GM23338 (cell line): Measurements from ENCODE around the gene MADCAM1. TPM values are rescaled to one million over a fixed set of nuclear protein-coding genes. Genes with fewer than 3 reads are reported as not detected.

ENCODE experiments used
- ATAC-seq: fragments of 200-7000 bp; cut with Tn5 transposase; 3 replicates; pipeline ENCODE4 v1.9.1; 2020
- DNase-seq: peaks from one replicate; pipeline ENCODE4 v3.0.0-alpha.2; 2015; ENCODE audit warnings: low spot score
- H2AFZ ChIP-seq: fragments of 200-600 bp; sonication (generic); 2 replicates; pipeline ENCODE4 v1.8.0; 2016; ENCODE audit warnings: antibody characterized with exemption, mild to moderate bottlenecking, moderate library complexity
- H3F3A ChIP-seq: fragments of 200-600 bp; sonication (generic); replicated peaks from 2 replicates; pipeline ENCODE4 v1.8.0; 2017; ENCODE audit warnings: antibody characterized with exemption, mixed run types, low read depth
- H3K27ac ChIP-seq: fragments of 200-600 bp; sonication (generic); 2 replicates; pipeline ENCODE4 v1.6.1; 2016; ENCODE audit warnings: low read depth
- H3K27me3 ChIP-seq: fragments of 200-600 bp; sonication (generic); 2 replicates; pipeline ENCODE4 v1.8.0; 2016; ENCODE audit warnings: mild to moderate bottlenecking, mixed run types, moderate library complexity; ENCODE audit not compliant: insufficient read depth
- H3K36me3 ChIP-seq: fragments of 200-600 bp; sonication (generic); 2 replicates; pipeline ENCODE4 v1.8.0; 2016; ENCODE audit warnings: mild to moderate bottlenecking; ENCODE audit not compliant: insufficient read depth
- H3K4me1 ChIP-seq: fragments of 200-600 bp; sonication (generic); 2 replicates; pipeline ENCODE4 v1.8.0; 2016; ENCODE audit warnings: mild to moderate bottlenecking, moderate library complexity; ENCODE audit not compliant: insufficient read depth
- H3K4me2 ChIP-seq: fragments of 200-600 bp; sonication (generic); 2 replicates; pipeline ENCODE4 v1.7.1; 2017; ENCODE audit warnings: mixed run types
- H3K4me3 ChIP-seq: fragments of 200-600 bp; sonication (generic); 2 replicates; pipeline ENCODE4 v1.6.1; 2016; ENCODE audit warnings: mixed run types
- H3K79me2 ChIP-seq: fragments of 200-600 bp; sonication (generic); replicated peaks from 2 replicates; pipeline ENCODE4 v1.8.0; 2017; ENCODE audit warnings: mild to moderate bottlenecking; ENCODE audit not compliant: insufficient read depth
- H3K9me2 ChIP-seq: fragments of 200-600 bp; sonication (generic); 2 replicates; pipeline ENCODE4 v1.8.0; 2017; ENCODE audit not compliant: insufficient read depth
- H4K20me1 ChIP-seq: fragments of 200-600 bp; sonication (generic); replicated peaks from 2 replicates; pipeline ENCODE4 v1.8.0; 2017; ENCODE audit warnings: mild to moderate bottlenecking; ENCODE audit not compliant: insufficient read depth
- H3K27ac Mint-ChIP-seq: 2 replicates; pipeline ENCODE4 v1.8.0; 2020; ENCODE audit warnings: inconsistent platforms, mild to moderate bottlenecking, moderate library complexity, mixed read lengths
- H3K27me3 Mint-ChIP-seq: 3 replicates; pipeline ENCODE4 v1.8.0; 2022; ENCODE audit warnings: low read depth, mild to moderate bottlenecking, moderate library complexity, mixed read lengths, inconsistent platforms; ENCODE audit not compliant: insufficient read depth, poor library complexity
- H3K36me3 Mint-ChIP-seq: 3 replicates; pipeline ENCODE4 v1.8.0; 2021; ENCODE audit warnings: low read depth, mild to moderate bottlenecking, inconsistent platforms, moderate library complexity, mixed read lengths
- H3K4me1 Mint-ChIP-seq: 3 replicates; pipeline ENCODE4 v1.8.0; 2020; ENCODE audit warnings: mild to moderate bottlenecking, inconsistent platforms, mixed read lengths
- H3K4me3 Mint-ChIP-seq: 3 replicates; pipeline ENCODE4 v1.8.0; 2021; ENCODE audit warnings: moderate library complexity, mild to moderate bottlenecking, inconsistent platforms, mixed read lengths
- H3K9me3 Mint-ChIP-seq: 3 replicates; pipeline ENCODE4 v1.8.0; 2020; ENCODE audit warnings: moderate library complexity, mild to moderate bottlenecking, inconsistent platforms, mixed read lengths
- CREB1 ChIP-seq: fragments of 250-450 bp; sonication (Bioruptor Pico); IDR thresholded peaks from 2 replicates; pipeline ENCODE4 v1.5.0; 2020; ENCODE audit warnings: low read depth, mild to moderate bottlenecking, moderate library complexity
- EZH2 ChIP-seq: fragments of 200-600 bp; sonication (generic); IDR thresholded peaks from one replicate; pipeline ENCODE4 v1.8.0; 2017; ENCODE audit warnings: antibody characterized with exemption, mild to moderate bottlenecking, low read depth; ENCODE audit not compliant: unreplicated experiment
- EZH2phosphoT487 ChIP-seq: fragments of 200-600 bp; sonication (generic); IDR thresholded peaks from one replicate; pipeline ENCODE4 v1.8.1; 2018; ENCODE audit warnings: antibody characterized with exemption; ENCODE audit not compliant: unreplicated experiment
- JUNB ChIP-seq: IDR thresholded peaks from one replicate; pipeline ENCODE4 v1.6.1; 2016; ENCODE audit warnings: antibody characterized with exemption; ENCODE audit not compliant: unreplicated experiment
- NANOG ChIP-seq: IDR thresholded peaks from 2 replicates; pipeline ENCODE4 v1.6.1; 2016; ENCODE audit warnings: antibody characterized with exemption, borderline replicate concordance
- POLR2AphosphoS5 ChIP-seq: IDR thresholded peaks from 2 replicates; pipeline ENCODE4 v1.6.1; 2016; ENCODE audit warnings: antibody characterized with exemption, low read depth
- STAT1 ChIP-seq: IDR thresholded peaks from one replicate; pipeline ENCODE4 v1.6.1; 2016; ENCODE audit warnings: antibody characterized with exemption; ENCODE audit not compliant: unreplicated experiment
- ZNF114 ChIP-seq: fragments of 250-450 bp; sonication (Bioruptor Pico); IDR thresholded peaks from 2 replicates; pipeline ENCODE4 v1.5.0; 2020; ENCODE audit warnings: mild to moderate bottlenecking, moderate library complexity
- ZNF331 ChIP-seq: fragments of 250-450 bp; sonication (Bioruptor Pico); IDR thresholded peaks from 2 replicates; pipeline ENCODE4 v1.5.0; 2020; ENCODE audit warnings: low read depth, mild to moderate bottlenecking, moderate library complexity
- polyA plus RNA-seq: library from polyadenylated mRNA; unstranded; fragments of >200 nt; fragmentation: Nextera tagmentation; extraction: Ambion mirVana; gene quantifications from 2 replicates; pipeline ENCODE4 v1.2.1, GENCODE V29; 2016
- total RNA-seq: library from RNA; depleted of rRNA; stranded (reverse); fragments of >200 nt; shearing (Covaris generic); gene quantifications from 2 replicates; pipeline ENCODE4 v1.2.3, GENCODE V29; 2014
- TF ChIP-seq, protein P1 (sequence below): IDR thresholded peaks from one replicate; pipeline ENCODE4 v1.6.1; 2018; ENCODE audit warnings: antibody characterized with exemption; ENCODE audit not compliant: unreplicated experiment
- TF ChIP-seq, protein P2 (sequence below): IDR thresholded peaks from 2 replicates; pipeline ENCODE4 v1.6.1; 2016; ENCODE audit warnings: antibody characterized with exemption
- TF ChIP-seq, protein P3 (sequence below): fragments of 250-450 bp; sonication (Bioruptor Pico); IDR thresholded peaks from 2 replicates; pipeline ENCODE4 v1.5.0; 2020; ENCODE audit warnings: mild to moderate bottlenecking, moderate library complexity
- TF ChIP-seq, protein P4 (sequence below), 2 experiments: fragments of 200-600 bp in 1 of 2; sonication (generic) in 1 of 2; conservative IDR thresholded peaks; 2 replicates each; pipeline versions ENCODE4 v1.5.1 to v1.6.1; 2016 to 2017; ENCODE audit warnings: antibody characterized with exemption in 2 of 2, low read depth in 2 of 2, mild to moderate bottlenecking in 2 of 2, moderate library complexity in 1 of 2

The MADCAM1 gene
- total and polyA plus RNA-seq, 2 experiments from 2014 or later: 2.1 to 2.5 TPM

DNA sequence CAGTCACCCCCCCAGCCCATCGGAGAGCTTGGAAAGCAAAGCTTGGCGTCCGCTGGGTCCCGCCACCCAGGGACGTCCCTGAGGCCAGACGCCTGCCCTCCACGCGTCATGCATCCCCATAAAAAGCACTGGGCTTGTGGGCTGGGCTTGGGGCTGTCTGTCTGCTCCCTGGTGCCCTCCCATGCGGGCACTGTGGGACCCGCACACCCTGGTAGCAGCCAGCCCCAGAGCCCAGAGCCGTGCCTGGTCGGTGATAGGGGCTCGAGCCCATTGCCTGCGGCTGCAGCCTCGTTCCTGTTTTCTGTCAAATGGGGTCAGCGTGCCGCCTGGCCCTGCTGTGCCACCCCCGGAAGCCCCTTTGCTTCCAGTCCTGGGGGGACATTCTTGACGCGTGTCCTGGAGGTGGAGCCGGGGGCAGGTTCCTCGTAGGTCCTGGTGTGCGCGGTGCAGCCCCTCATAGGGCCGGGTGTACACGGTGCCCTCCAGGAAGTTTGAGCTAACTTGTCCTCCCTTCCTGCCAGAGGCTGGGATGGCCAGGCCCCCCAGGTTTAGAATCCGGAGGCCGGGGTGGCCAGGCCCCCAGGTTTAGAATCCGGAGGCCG, 43.2 kb downstream of the MADCAM1 start:
- Histone ChIP-seq H3K36me3 (no peaks in the 10 kb centered on the region; the same call in 1 of the 2 replicates), H2AFZ (no peak overlapping the region), H3K27me3 (no peaks in the 10 kb centered on the region), H4K20me1 (peaks cover 6% of the 10 kb centered on the region), H3K9me2 (no peaks in the 10 kb centered on the region), H3K79me2 (peaks cover 6% of the 10 kb centered on the region; the same call in 1 of the 2 replicates), H3K4me3 (no peak overlapping the region), H3K4me1 (no peaks in the 10 kb centered on the region), H3F3A (0 out of 2 replicates have a peak, but pooled peaks cover 9% of the 10 kb centered on the region), H3K27ac (no peak overlapping the region), H3K4me2 (no peak overlapping the region)
- Mint-ChIP-seq H3K4me3 (no peak overlapping the region), H3K4me1 (no peaks in the 10 kb centered on the region), H3K27me3 (peaks cover 1% of the 10 kb centered on the region), H3K36me3 (peaks cover 25% of the 10 kb centered on the region), H3K9me3 (no peaks in the 10 kb centered on the region; the same call in 2 of the 3 replicates), H3K27ac (no peak overlapping the region)
- ATAC-seq (no peak), DNase-seq (no peak)
- TF ChIP-seq, protein P1, sequence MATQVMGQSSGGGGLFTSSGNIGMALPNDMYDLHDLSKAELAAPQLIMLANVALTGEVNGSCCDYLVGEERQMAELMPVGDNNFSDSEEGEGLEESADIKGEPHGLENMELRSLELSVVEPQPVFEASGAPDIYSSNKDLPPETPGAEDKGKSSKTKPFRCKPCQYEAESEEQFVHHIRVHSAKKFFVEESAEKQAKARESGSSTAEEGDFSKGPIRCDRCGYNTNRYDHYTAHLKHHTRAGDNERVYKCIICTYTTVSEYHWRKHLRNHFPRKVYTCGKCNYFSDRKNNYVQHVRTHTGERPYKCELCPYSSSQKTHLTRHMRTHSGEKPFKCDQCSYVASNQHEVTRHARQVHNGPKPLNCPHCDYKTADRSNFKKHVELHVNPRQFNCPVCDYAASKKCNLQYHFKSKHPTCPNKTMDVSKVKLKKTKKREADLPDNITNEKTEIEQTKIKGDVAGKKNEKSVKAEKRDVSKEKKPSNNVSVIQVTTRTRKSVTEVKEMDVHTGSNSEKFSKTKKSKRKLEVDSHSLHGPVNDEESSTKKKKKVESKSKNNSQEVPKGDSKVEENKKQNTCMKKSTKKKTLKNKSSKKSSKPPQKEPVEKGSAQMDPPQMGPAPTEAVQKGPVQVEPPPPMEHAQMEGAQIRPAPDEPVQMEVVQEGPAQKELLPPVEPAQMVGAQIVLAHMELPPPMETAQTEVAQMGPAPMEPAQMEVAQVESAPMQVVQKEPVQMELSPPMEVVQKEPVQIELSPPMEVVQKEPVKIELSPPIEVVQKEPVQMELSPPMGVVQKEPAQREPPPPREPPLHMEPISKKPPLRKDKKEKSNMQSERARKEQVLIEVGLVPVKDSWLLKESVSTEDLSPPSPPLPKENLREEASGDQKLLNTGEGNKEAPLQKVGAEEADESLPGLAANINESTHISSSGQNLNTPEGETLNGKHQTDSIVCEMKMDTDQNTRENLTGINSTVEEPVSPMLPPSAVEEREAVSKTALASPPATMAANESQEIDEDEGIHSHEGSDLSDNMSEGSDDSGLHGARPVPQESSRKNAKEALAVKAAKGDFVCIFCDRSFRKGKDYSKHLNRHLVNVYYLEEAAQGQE: no peak
- TF ChIP-seq POLR2AphosphoS5 (no peak), NANOG (no peak), JUNB (no peak), STAT1 (no peak), EZH2 (no peak), CREB1 (CRISPR knock-in tag) (no peak), ZNF114 (CRISPR knock-in tag) (no peak), ZNF331 (CRISPR knock-in tag) (no peak), EZH2phosphoT487 (no peak)
- TF ChIP-seq, protein P2, sequence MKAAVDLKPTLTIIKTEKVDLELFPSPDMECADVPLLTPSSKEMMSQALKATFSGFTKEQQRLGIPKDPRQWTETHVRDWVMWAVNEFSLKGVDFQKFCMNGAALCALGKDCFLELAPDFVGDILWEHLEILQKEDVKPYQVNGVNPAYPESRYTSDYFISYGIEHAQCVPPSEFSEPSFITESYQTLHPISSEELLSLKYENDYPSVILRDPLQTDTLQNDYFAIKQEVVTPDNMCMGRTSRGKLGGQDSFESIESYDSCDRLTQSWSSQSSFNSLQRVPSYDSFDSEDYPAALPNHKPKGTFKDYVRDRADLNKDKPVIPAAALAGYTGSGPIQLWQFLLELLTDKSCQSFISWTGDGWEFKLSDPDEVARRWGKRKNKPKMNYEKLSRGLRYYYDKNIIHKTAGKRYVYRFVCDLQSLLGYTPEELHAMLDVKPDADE: no peak
- TF ChIP-seq, protein P3, sequence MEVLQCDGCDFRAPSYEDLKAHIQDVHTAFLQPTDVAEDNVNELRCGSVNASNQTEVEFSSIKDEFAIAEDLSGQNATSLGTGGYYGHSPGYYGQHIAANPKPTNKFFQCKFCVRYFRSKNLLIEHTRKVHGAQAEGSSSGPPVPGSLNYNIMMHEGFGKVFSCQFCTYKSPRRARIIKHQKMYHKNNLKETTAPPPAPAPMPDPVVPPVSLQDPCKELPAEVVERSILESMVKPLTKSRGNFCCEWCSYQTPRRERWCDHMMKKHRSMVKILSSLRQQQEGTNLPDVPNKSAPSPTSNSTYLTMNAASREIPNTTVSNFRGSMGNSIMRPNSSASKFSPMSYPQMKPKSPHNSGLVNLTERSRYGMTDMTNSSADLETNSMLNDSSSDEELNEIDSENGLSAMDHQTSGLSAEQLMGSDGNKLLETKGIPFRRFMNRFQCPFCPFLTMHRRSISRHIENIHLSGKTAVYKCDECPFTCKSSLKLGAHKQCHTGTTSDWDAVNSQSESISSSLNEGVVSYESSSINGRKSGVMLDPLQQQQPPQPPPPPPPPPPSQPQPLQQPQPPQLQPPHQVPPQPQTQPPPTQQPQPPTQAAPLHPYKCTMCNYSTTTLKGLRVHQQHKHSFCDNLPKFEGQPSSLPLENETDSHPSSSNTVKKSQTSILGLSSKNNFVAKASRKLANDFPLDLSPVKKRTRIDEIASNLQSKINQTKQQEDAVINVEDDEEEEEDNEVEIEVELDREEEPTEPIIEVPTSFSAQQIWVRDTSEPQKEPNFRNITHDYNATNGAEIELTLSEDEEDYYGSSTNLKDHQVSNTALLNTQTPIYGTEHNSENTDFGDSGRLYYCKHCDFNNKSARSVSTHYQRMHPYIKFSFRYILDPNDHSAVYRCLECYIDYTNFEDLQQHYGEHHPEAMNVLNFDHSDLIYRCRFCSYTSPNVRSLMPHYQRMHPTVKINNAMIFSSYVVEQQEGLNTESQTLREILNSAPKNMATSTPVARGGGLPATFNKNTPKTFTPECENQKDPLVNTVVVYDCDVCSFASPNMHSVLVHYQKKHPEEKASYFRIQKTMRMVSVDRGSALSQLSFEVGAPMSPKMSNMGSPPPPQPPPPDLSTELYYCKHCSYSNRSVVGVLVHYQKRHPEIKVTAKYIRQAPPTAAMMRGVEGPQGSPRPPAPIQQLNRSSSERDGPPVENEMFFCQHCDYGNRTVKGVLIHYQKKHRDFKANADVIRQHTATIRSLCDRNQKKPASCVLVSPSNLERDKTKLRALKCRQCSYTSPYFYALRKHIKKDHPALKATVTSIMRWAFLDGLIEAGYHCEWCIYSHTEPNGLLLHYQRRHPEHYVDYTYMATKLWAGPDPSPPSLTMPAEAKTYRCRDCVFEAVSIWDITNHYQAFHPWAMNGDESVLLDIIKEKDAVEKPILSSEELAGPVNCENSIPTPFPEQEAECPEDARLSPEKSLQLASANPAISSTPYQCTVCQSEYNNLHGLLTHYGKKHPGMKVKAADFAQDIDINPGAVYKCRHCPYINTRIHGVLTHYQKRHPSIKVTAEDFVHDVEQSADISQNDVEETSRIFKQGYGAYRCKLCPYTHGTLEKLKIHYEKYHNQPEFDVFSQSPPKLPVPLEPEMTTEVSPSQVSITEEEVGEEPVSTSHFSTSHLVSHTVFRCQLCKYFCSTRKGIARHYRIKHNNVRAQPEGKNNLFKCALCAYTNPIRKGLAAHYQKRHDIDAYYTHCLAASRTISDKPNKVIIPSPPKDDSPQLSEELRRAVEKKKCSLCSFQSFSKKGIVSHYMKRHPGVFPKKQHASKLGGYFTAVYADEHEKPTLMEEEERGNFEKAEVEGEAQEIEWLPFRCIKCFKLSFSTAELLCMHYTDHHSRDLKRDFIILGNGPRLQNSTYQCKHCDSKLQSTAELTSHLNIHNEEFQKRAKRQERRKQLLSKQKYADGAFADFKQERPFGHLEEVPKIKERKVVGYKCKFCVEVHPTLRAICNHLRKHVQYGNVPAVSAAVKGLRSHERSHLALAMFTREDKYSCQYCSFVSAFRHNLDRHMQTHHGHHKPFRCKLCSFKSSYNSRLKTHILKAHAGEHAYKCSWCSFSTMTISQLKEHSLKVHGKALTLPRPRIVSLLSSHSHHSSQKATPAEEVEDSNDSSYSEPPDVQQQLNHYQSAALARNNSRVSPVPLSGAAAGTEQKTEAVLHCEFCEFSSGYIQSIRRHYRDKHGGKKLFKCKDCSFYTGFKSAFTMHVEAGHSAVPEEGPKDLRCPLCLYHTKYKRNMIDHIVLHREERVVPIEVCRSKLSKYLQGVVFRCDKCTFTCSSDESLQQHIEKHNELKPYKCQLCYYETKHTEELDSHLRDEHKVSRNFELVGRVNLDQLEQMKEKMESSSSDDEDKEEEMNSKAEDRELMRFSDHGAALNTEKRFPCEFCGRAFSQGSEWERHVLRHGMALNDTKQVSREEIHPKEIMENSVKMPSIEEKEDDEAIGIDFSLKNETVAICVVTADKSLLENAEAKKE: no peak
- TF ChIP-seq, protein P4, sequence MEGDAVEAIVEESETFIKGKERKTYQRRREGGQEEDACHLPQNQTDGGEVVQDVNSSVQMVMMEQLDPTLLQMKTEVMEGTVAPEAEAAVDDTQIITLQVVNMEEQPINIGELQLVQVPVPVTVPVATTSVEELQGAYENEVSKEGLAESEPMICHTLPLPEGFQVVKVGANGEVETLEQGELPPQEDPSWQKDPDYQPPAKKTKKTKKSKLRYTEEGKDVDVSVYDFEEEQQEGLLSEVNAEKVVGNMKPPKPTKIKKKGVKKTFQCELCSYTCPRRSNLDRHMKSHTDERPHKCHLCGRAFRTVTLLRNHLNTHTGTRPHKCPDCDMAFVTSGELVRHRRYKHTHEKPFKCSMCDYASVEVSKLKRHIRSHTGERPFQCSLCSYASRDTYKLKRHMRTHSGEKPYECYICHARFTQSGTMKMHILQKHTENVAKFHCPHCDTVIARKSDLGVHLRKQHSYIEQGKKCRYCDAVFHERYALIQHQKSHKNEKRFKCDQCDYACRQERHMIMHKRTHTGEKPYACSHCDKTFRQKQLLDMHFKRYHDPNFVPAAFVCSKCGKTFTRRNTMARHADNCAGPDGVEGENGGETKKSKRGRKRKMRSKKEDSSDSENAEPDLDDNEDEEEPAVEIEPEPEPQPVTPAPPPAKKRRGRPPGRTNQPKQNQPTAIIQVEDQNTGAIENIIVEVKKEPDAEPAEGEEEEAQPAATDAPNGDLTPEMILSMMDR (conservative IDR thresholded peaks at IDR 0.05; ENCODE audit: low read depth in 2 of 2): no peak
